NB4 (cell line): ENCODE data around the gene NKX3-2.

Experiments
- DNase-seq: peaks from one replicate; pipeline ENCODE4 v3.0.0; 2010; ENCODE audit warnings: low read depth
- H3K4me3 ChIP-seq: one replicate; pipeline ENCODE4 v1.5.1; 2011; ENCODE audit warnings: mild to moderate bottlenecking, low read depth, low read length, moderate library complexity
- CTCF ChIP-seq: IDR thresholded peaks from one replicate; pipeline ENCODE4 v1.5.1; 2012; ENCODE audit warnings: low read depth, low read length
- MAX ChIP-seq: IDR thresholded peaks from 2 replicates; pipeline ENCODE4 v1.6.1; 2011; ENCODE audit warnings: low read depth, low read length
- MYC ChIP-seq: IDR thresholded peaks from 2 replicates; pipeline ENCODE4 v1.6.1; 2011; ENCODE audit warnings: low read depth, low read length
- POLR2A ChIP-seq: IDR thresholded peaks from 2 replicates; pipeline ENCODE4 v1.6.1; 2011; ENCODE audit warnings: mild to moderate bottlenecking; ENCODE audit not compliant: insufficient read length; ENCODE audit errors: extremely low read depth

NKX3-2 gene

GRCh38 chr4:13515268-13515667, 29.0 kb downstream of the NKX3-2 start:
- H3K4me3 ChIP-seq: no peak overlapping the region
- no peak for TF ChIP-seq CTCF
- TF ChIP-seq MAX: no peak
- no peak for TF ChIP-seq POLR2A
- TF ChIP-seq MYC: no peak
- DNase-seq: no peak

- TF ChIP-seq MYC (no peak), MAX (no peak), CTCF (no peak), POLR2A (no peak)
- H3K4me3 ChIP-seq: no peak overlapping the region
- no peak for DNase-seq
These were observed 29.6 kb downstream of the NKX3-2 start for GRCh38 chr4:13514722-13515121.

- DNase-seq: no peak
- TF ChIP-seq MYC (no peak), POLR2A (no peak), CTCF (no peak), MAX (no peak)
- H3K4me3 ChIP-seq: no peak overlapping the region
These were observed 33.2 kb downstream of the NKX3-2 start for GRCh38 chr4:13511101-13511500.

- TF ChIP-seq MAX (no peak), POLR2A (no peak), MYC (no peak), CTCF (no peak)
- H3K4me3 ChIP-seq: no peak overlapping the region
- no peak for DNase-seq
These were observed 34.9 kb downstream of the NKX3-2 start for GRCh38 chr4:13509442-13509841.

GRCh38 chr4:13504374-13504773, 39.9 kb downstream of the NKX3-2 start:
- DNase-seq: no peak
- TF ChIP-seq MYC: no peak
- no peak for TF ChIP-seq POLR2A
- no peak for TF ChIP-seq CTCF
- TF ChIP-seq MAX: no peak
- no peak overlapping the region for H3K4me3 ChIP-seq

- no peak overlapping the region for H3K4me3 ChIP-seq
- DNase-seq: peak; percentile 69
- TF ChIP-seq MYC: no peak
- no peak for TF ChIP-seq MAX
- no peak for TF ChIP-seq POLR2A
- TF ChIP-seq CTCF: no peak
These were observed 45.8 kb downstream of the NKX3-2 start for GRCh38 chr4:13498469-13498868.
